Central memory CD8-positive, alpha-beta T cell (primary cell): ENCODE measurements around the gene ZNF823.
"Not testable (repeated sequence)": the region's sequence is repeated elsewhere in the genome, so short reads cannot be mapped to it uniquely, and the experiment has no call there.

Source experiments
- ATAC-seq: fragments of 150-1000 bp; cut with Tn5 transposase; replicated peaks from 2 replicates; pipeline ENCODE4 v1.10.0; 2022; ENCODE audit warnings: mild to moderate bottlenecking, moderate FRiP score, moderate number of reproducible peaks; ENCODE audit not compliant: poor library complexity, severe bottlenecking; ENCODE audit errors: extremely low read depth
- DNase-seq, 2 donors: peaks; one replicate each; pipeline ENCODE4 v3.0.0; 2021; ENCODE audit warnings: low spot score in 2 of 2
- H3K27ac Mint-ChIP-seq: one replicate; pipeline ENCODE4 v1.8.0; 2022; ENCODE audit warnings: low read depth, mild to moderate bottlenecking, moderate library complexity, mixed read lengths
- H3K27me3 Mint-ChIP-seq: one replicate; pipeline ENCODE4 v1.8.0; 2022; ENCODE audit warnings: mixed read lengths
- H3K36me3 Mint-ChIP-seq: one replicate; pipeline ENCODE4 v1.8.0; 2022; ENCODE audit warnings: mild to moderate bottlenecking, moderate library complexity, mixed read lengths; ENCODE audit not compliant: insufficient read depth
- H3K4me1 Mint-ChIP-seq: one replicate; pipeline ENCODE4 v1.8.0; 2022; ENCODE audit warnings: mixed read lengths
- H3K4me3 Mint-ChIP-seq: one replicate; pipeline ENCODE4 v1.8.0; 2022; ENCODE audit warnings: mild to moderate bottlenecking, moderate library complexity, mixed read lengths
- H3K9me3 Mint-ChIP-seq: one replicate; pipeline ENCODE4 v1.8.0; 2022; ENCODE audit warnings: mixed read lengths

ZNF823 gene

GRCh38 chr19:11692127-11692790, 46.5 kb downstream of the ZNF823 start:
- H3K9me3 Mint-ChIP-seq: no peaks in the 10 kb centered on the region
- peaks cover 13% of the 10 kb centered on the region for H3K4me1 Mint-ChIP-seq
- no peak overlapping the region for H3K27ac Mint-ChIP-seq
- H3K4me3 Mint-ChIP-seq: no peak overlapping the region
- no peak for ATAC-seq
- H3K27me3 Mint-ChIP-seq: peaks cover 57% of the 10 kb centered on the region
- no peak for DNase-seq
- H3K36me3 Mint-ChIP-seq: peaks cover 2% of the 10 kb centered on the region

- Mint-ChIP-seq H3K4me1 (no peaks in the 10 kb centered on the region), H3K36me3 (no peaks in the 10 kb centered on the region), H3K4me3 (no peak overlapping the region), H3K27me3 (peaks cover 13% of the 10 kb centered on the region), H3K9me3 (peaks cover 16% of the 10 kb centered on the region), H3K27ac (no peak overlapping the region)
- no peak for DNase-seq
- no peak for ATAC-seq
These were observed 52.8 kb downstream of the ZNF823 start for GRCh38 chr19:11685676-11686650.

GRCh38 chr19:11684987-11685675, 53.6 kb downstream of the ZNF823 start:
- Mint-ChIP-seq H3K36me3 (no peaks in the 10 kb centered on the region), H3K9me3 (peaks cover 16% of the 10 kb centered on the region), H3K27ac (no peak overlapping the region), H3K4me3 (no peak overlapping the region), H3K27me3 (peaks cover 10% of the 10 kb centered on the region), H3K4me1 (no peaks in the 10 kb centered on the region)
- DNase-seq (no peak), ATAC-seq (no peak)

- ATAC-seq (no peak), DNase-seq (no peak)
- Mint-ChIP-seq H3K4me1 (no peaks in the 10 kb centered on the region), H3K9me3 (peaks cover 9% of the 10 kb centered on the region), H3K36me3 (no peaks in the 10 kb centered on the region), H3K4me3 (no peak overlapping the region), H3K27me3 (no peaks in the 10 kb centered on the region), H3K27ac (no peak overlapping the region)
These were observed 58.0 kb downstream of the ZNF823 start for GRCh38 chr19:11680689-11681302.

GRCh38 chr19:11678504-11678903, 60.2 kb downstream of the ZNF823 start:
- Mint-ChIP-seq H3K27ac (no peak overlapping the region), H3K36me3 (no peaks in the 10 kb centered on the region), H3K9me3 (no peaks in the 10 kb centered on the region), H3K4me3 (no peak overlapping the region), H3K4me1 (no peaks in the 10 kb centered on the region), H3K27me3 (peaks cover 5% of the 10 kb centered on the region)
- ATAC-seq (no peak), DNase-seq (no peak)

- H3K36me3 Mint-ChIP-seq, H3K4me1 Mint-ChIP-seq, H3K27ac Mint-ChIP-seq, DNase-seq, H3K9me3 Mint-ChIP-seq, H3K4me3 Mint-ChIP-seq, ATAC-seq: not testable (repeated sequence)
- H3K27me3 Mint-ChIP-seq: peaks cover 16% of the 10 kb centered on the region
These were observed 61.8 kb downstream of the ZNF823 start for GRCh38 chr19:11676661-11677600.

GRCh38 chr19:11675569-11675968, 63.2 kb downstream of the ZNF823 start:
- Mint-ChIP-seq H3K9me3 (peaks cover 3% of the 10 kb centered on the region), H3K4me3 (no peak overlapping the region), H3K27ac (no peak overlapping the region), H3K36me3 (peaks cover 2% of the 10 kb centered on the region), H3K27me3 (peaks cover 16% of the 10 kb centered on the region), H3K4me1 (no peaks in the 10 kb centered on the region)
- DNase-seq (no peak), ATAC-seq (no peak)

- Mint-ChIP-seq H3K4me3 (no peak overlapping the region), H3K27ac (no peak overlapping the region), H3K4me1 (no peaks in the 10 kb centered on the region), H3K9me3 (peaks cover 10% of the 10 kb centered on the region), H3K36me3 (peaks cover 2% of the 10 kb centered on the region), H3K27me3 (peaks cover 16% of the 10 kb centered on the region)
- DNase-seq (no peak), ATAC-seq (no peak)
These were observed 64.7 kb downstream of the ZNF823 start for GRCh38 chr19:11674067-11674492.

GRCh38 chr19:11673608-11674041, 65.1 kb downstream of the ZNF823 start:
- ATAC-seq (no peak), DNase-seq (no peak)
- H3K4me1 Mint-ChIP-seq: no peaks in the 10 kb centered on the region
- H3K27me3 Mint-ChIP-seq: peaks cover 16% of the 10 kb centered on the region
- no peak overlapping the region for H3K27ac Mint-ChIP-seq
- H3K9me3 Mint-ChIP-seq: peaks cover 10% of the 10 kb centered on the region
- no peak overlapping the region for H3K4me3 Mint-ChIP-seq
- H3K36me3 Mint-ChIP-seq: peaks cover 2% of the 10 kb centered on the region
